Jurkat, Clone E6-1 (cell line): ENCODE measurements around the gene CD3G.

Experiments
- DNase-seq: peaks from one replicate; pipeline ENCODE4 v3.0.0-alpha.2; 2011; ENCODE audit warnings: low read depth, low spot score
- H3K4me3 ChIP-seq: 2 replicates; pipeline ENCODE4 v1.5.1; 2011; ENCODE audit warnings: mild to moderate bottlenecking, low read length, control low read depth, moderate library complexity

Gene CD3G

GRCh38 chr11:118320515-118320914, 23.6 kb upstream of the CD3G start:
- no peak overlapping the region for H3K4me3 ChIP-seq
- no peak for DNase-seq

GRCh38 chr11:118321386-118322082, 22.6 kb upstream of the CD3G start:
- DNase-seq: no peak
- H3K4me3 ChIP-seq: no peak overlapping the region

DNA sequence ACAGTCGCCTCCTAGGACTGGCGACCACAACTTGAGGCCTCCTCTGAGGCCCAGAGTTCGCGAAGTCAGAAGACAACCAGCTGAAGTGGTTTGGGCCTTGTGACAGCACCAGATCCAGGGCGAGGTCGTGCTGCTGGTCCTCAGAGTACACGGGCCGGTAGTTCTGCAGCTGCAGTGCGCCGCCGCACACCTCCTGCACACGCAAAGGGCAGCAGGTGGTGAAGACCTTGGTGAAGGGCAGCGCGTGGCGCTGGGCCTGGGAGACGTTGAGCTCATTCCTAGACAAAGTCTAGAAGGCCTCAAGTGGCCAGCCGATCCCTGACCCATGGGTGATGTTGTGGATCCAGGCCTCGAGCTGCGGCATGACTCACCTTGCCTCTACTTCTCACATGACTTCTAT, 21.4 kb upstream of the CD3G start:
- no peak overlapping the region for H3K4me3 ChIP-seq
- DNase-seq: no peak

DNA sequence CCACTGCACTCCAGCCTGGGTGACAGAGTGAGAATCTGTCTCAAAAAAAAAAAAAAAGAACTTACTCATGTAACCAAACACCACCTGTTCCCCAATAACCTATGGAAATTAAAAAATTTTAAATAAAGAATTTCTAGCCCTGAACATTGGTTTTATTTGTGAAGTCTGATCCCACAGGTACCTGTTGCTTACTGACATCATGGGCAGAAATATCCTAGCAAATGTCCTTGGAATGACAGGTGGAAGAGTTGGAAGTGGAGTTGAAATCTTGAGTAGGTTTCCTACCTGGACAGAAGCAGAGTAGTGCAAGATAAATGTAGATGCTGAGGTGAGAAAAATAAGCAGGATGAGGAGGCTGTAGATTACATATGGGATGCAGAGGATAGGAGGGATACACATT, 18.9 kb upstream of the CD3G start:
- H3K4me3 ChIP-seq: no peak overlapping the region
- no peak for DNase-seq

- H3K4me3 ChIP-seq: no peak overlapping the region
- DNase-seq: no peak
These were observed 15.4 kb upstream of the CD3G start for GRCh38 chr11:118328745-118329144.

DNA sequence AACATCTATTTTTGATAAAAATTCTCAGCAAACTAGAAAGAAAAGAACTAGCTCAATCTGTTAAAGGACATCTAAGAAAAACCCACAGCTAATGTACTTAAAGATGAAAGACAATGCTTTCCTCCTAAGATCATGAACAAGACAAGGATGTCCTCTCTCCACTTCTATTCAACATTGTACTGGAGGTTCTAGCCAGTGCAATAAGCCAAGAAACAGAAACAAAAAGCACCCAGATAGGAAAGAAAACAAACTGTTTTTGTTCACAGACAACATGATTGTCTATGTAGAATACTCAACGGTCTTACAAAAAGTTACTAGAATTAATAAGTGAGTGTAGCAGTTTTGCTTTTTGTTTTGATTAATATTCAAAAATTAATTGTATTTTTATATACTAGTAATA, 9.4 kb upstream of the CD3G start:
- H3K4me3 ChIP-seq: no peak overlapping the region
- no peak for DNase-seq

DNA sequence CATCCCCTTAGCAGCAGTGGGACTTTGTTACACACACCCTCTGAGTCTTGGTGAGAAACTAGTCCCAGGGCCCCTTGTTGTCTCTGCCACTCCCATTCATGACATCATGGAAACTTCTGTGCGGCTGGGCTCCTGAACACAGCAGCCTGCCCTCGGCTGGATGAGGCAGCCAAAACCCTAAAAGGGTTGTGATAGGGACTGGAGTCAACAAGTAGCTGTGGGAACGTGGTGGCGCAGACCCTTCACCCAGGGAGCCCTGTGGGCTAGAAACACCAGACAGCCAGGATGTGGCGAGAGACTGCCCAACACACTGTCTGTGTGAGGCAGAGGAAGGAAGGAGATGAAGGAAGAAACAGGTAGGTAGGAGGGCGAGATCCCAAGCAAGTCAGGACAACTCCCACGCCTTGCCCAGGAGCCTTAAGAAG, 5.5 kb upstream of the CD3G start:
- peak; percentile 96 for DNase-seq
- peak overlapping the region; percentile 71 for H3K4me3 ChIP-seq

- no peak for DNase-seq
- H3K4me3 ChIP-seq: peak overlapping the region; percentile 71
These were observed 4.7 kb upstream of the CD3G start for GRCh38 chr11:118339281-118339961.

- peak overlapping the region; percentile 71 for H3K4me3 ChIP-seq
- DNase-seq: peak; percentile 87
These were observed 3.7 kb upstream of the CD3G start for GRCh38 chr11:118340449-118340848.

DNA sequence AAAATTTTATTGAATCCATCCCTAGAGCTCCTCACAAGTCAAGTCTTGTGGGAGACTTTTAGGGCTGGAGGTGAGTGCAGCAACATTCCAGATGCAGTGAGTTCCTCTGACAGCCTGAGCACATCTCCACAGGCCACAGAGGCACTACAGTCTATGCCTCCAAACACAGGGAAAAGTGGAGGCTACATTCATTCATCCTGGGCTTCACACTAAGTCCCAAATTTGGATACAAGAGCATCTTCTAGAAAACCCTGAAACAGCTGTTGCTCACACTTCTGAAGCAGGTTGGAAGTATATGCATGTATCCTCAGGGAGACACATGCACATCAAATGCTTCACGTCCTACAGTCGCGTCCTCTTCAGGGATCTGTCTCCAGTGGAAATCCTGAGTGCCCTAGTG, 2.9 kb upstream of the CD3G start:
- peak overlapping the region; percentile 71 for H3K4me3 ChIP-seq
- DNase-seq: no peak

- H3K4me3 ChIP-seq: peak overlapping the region; percentile 71
These were observed 2.2 kb upstream of the CD3G start for GRCh38 chr11:118341815-118342489.

DNA sequence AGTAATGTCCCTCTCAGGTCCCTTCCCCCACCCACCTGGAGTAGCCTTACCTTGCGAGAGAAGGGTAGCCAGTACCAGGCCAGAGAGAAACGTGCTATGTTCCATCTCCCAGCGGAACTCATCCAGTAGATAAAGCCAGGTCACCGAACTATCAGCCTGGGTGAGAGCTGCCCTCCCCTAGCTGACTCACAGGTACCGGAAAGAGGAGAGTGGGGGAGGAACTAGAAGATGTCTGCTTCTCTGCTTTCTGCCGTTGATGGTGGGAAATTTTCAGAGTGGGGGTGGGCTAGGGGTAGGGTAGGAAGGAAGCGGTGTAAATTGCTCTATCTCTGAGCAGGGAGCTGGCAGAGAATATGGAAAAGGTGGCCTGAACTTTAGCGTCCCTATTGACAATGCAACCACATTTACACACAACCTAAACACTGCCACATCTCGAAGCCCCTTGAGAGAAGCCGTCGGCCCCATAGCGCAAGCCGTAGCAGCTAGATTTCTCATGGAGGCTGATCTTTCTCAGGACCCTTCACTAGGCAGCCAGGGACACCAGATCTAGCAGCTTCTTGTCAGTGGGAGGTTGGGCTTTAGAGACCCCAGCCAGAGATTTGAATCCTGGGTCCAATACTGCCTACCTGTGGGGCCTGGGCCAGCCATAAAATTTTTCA, 1.5 kb upstream of the CD3G start, which contains the start of gene CD3D:
TSS of gene CD3D (minus strand) at position 203 of the 659 bp plus-strand sequence. CDS start at position 105, 98 bp downstream.
- DNase-seq: peak; percentile 97
- H3K4me3 ChIP-seq: peak within 1 kb of the TSS; percentile 71

More at GRCh38 chr11:118341815-118342489, 2.2 kb upstream of the CD3G start:
- DNase-seq: no peak

- peak overlapping the region; percentile 71 for H3K4me3 ChIP-seq
- DNase-seq: no peak
These were observed 896 bp upstream of the CD3G start for GRCh38 chr11:118343248-118343647.

DNA sequence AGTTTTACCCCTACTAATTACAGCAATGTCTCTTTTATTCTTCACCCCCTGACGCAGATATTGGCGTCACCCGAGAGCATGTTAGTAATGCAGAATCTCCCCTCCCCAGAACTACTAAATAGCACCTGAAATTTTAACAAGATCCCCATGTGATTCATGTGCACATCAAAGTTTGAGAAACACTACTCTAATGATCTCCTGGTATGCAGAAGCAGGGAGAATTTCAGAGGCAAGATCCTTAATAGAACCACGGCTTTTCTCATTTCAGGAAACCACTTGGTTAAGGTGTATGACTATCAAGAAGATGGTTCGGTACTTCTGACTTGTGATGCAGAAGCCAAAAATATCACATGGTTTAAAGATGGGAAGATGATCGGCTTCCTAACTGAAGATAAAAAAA, 5.3 kb downstream of the CD3G start:
- no peak for DNase-seq
- no peak overlapping the region for H3K4me3 ChIP-seq

- DNase-seq: peak; percentile 51
- no peak overlapping the region for H3K4me3 ChIP-seq
These were observed 9.1 kb downstream of the CD3G start for GRCh38 chr11:118353084-118353710.

- H3K4me3 ChIP-seq: no peak overlapping the region
- DNase-seq: no peak
These were observed 13.9 kb downstream of the CD3G start for GRCh38 chr11:118358071-118358470.

DNA sequence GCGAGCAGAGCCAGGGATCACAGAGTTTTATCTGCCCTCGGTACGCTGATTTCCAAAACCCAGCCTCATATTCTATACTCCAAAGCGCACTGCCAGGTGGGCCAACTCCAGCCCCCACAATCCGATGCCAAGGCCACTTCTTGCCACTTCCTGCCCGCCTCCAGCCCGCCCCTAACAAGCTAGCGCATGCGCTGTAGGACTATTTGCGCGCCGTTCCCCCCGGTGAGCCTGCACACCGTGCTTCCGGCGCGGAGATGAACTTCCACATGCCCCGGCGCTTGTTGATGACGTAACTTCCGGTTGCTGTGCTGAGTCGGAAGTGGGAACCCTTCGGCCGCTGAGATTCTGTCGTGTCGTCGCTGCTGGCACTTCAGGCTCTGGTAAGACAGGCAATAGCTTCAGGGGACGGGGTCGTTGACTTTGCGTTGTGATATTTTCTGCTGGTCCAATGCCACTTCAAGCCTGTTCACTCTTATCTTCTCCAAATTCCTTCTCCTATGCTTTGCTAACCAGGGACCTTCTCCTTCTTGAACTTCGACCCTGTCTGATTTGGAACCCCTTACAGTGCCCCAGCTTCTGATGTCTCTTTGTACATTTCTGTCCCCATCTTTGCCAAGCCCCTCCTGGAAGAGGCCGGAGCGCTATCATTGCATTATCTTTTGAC, 15.3 kb downstream of the CD3G start, which contains the start of gene UBE4A:
TSS of gene UBE4A (plus strand) at position 306 of the 664 bp plus-strand sequence. CDS start 5,481 bp downstream, outside the sequence.
- H3K4me3 ChIP-seq: peak within 1 kb of the TSS; percentile 60
- DNase-seq: peak; percentile 98

- no peak for DNase-seq
- H3K4me3 ChIP-seq: no peak overlapping the region
These were observed 20.9 kb downstream of the CD3G start for GRCh38 chr11:118364956-118365615.
